Epidermal melanocyte (primary cell): ENCODE data around the gene NUDT14.

ENCODE experiments used
- DNase-seq: peaks from one replicate; pipeline ENCODE4 v3.0.0; 2011; ENCODE audit warnings: low spot score; ENCODE audit not compliant: insufficient read length

The NUDT14 gene

GRCh38 chr14:105176513-105176912 lies 4.6 kb downstream of the NUDT14 start:
- no peak for DNase-seq

- DNase-seq: no peak
Observed at GRCh38 chr14:105173901-105174894, 6.9 kb downstream of the NUDT14 start.

- no peak for DNase-seq
Observed at GRCh38 chr14:105173145-105173544, 8.0 kb downstream of the NUDT14 start.

- no peak for DNase-seq
Observed at GRCh38 chr14:105172476-105172875, 8.6 kb downstream of the NUDT14 start.

GRCh38 chr14:105171004-105171673 lies 10.0 kb downstream of the NUDT14 start:
- DNase-seq: no peak

- no peak for DNase-seq
Observed at GRCh38 chr14:105169776-105170655, 11.1 kb downstream of the NUDT14 start.

GRCh38 chr14:105168979-105169507 lies 12.1 kb downstream of the NUDT14 start:
- no peak for DNase-seq

GRCh38 chr14:105168496-105168978 lies 12.6 kb downstream of the NUDT14 start, which contains the start of gene JAG2:
Gene JAG2 (minus strand): TSS chr14:105168776. CDS start chr14:105168420, 356 bp downstream.
- DNase-seq: no peak

GRCh38 chr14:105168093-105168420 lies 13.1 kb downstream of the NUDT14 start:
- DNase-seq: no peak

- no peak for DNase-seq
Observed at GRCh38 chr14:105167303-105168092, 13.6 kb downstream of the NUDT14 start.

- DNase-seq: no peak
Observed at GRCh38 chr14:105166571-105167302, 14.4 kb downstream of the NUDT14 start.

GRCh38 chr14:105165761-105166485 lies 15.2 kb downstream of the NUDT14 start:
- DNase-seq: no peak

- no peak for DNase-seq
Observed at GRCh38 chr14:105165134-105165704, 15.9 kb downstream of the NUDT14 start.

GRCh38 chr14:105163040-105163742 lies 17.9 kb downstream of the NUDT14 start:
- DNase-seq: no peak

- DNase-seq: no peak
Observed at GRCh38 chr14:105162669-105162979, 18.5 kb downstream of the NUDT14 start.

GRCh38 chr14:105161964-105162668 lies 19.0 kb downstream of the NUDT14 start:
- no peak for DNase-seq

GRCh38 chr14:105161309-105161708 lies 19.8 kb downstream of the NUDT14 start:
- DNase-seq: no peak
